Activated CD4-positive, alpha-beta T cell treated with anti-CD3 and anti-CD28 coated beads for 36 hours (primary cell): ENCODE results near the gene CDH4. TPM values are rescaled to one million over a fixed set of nuclear protein-coding genes. Genes with fewer than 3 reads are reported as not detected.

Source experiments
- ATAC-seq: fragments of 200-7000 bp; cut with Tn5 transposase; one replicate; pipeline ENCODE4 v1.10.0; 2021; ENCODE audit warnings: mild to moderate bottlenecking, moderate library complexity
- CTCF ChIA-PET: fragments of 350-600 bp; sonication (Branson Sonifier 250); formaldehyde crosslinking; loops from one replicate; lab custom pipeline; 2021; ENCODE audit warnings: antibody characterized with exemption; lab: Charles Lee
- POLR2A ChIA-PET: fragments of 350-600 bp; sonication (Branson Sonifier 250); formaldehyde crosslinking; loops from one replicate; lab custom pipeline; 2021; ENCODE audit warnings: antibody characterized with exemption, inconsistent platforms; lab: Charles Lee
- DNase-seq: peaks from one replicate; pipeline ENCODE4 v3.0.0-alpha.2; 2020
- H3K27ac Mint-ChIP-seq: one replicate; pipeline ENCODE4 v1.8.0; 2021; ENCODE audit warnings: mixed read lengths
- H3K27me3 Mint-ChIP-seq: one replicate; pipeline ENCODE4 v1.8.0; 2021; ENCODE audit warnings: mixed read lengths
- H3K36me3 Mint-ChIP-seq: one replicate; pipeline ENCODE4 v1.8.0; 2021; ENCODE audit warnings: low read depth, mixed read lengths
- H3K4me1 Mint-ChIP-seq: one replicate; pipeline ENCODE4 v1.8.0; 2021; ENCODE audit warnings: mixed read lengths
- H3K4me3 Mint-ChIP-seq: one replicate; pipeline ENCODE4 v1.8.0; 2021; ENCODE audit warnings: mild to moderate bottlenecking, moderate library complexity, mixed read lengths
- H3K9me3 Mint-ChIP-seq: one replicate; pipeline ENCODE4 v1.8.0; 2021; ENCODE audit warnings: low read depth, mixed read lengths
- intact Hi-C, 2 experiments: fragments of 100-400 bp; cut with DNase I in 1 of 2; cut with micrococcal nuclease in 1 of 2; formaldehyde crosslinking; loops; one replicate each; pipeline versions ENCODE4 v1.14.2 to v1.15.1; 2022 to 2024; cut with DNase I, micrococcal nuclease
- total RNA-seq, 2 experiments: library from RNA; stranded (reverse); gene quantifications; one replicate each; pipeline ENCODE4 v1.2.3, GENCODE V29; 2021

The CDH4 gene
- total RNA-seq, 2 experiments from 2014 or later, result not detected

DNA sequence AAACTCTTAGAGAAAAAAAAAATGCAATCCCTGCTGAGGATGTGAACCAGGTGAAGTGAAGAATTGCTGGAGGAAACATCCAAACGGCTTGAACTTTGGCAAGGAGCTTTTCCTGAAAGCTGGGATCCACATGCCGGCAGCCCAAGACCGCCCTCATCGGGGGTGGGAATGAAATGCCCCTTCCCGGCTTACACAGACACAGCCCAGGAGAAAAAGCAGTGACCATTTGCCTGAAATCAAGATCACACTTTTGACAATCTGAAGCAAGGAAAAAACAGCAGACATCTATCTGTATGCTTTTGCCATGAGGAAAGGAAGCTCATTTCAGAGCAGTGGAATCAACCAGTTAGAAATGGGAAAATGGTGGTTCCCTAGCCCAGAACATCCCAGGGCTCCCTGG is 559.1 kb downstream of the CDH4 start:
- DNase-seq (no peak), ATAC-seq (no peak)
- H3K9me3 Mint-ChIP-seq, result no peaks in the 10 kb centered on the region

DNA sequence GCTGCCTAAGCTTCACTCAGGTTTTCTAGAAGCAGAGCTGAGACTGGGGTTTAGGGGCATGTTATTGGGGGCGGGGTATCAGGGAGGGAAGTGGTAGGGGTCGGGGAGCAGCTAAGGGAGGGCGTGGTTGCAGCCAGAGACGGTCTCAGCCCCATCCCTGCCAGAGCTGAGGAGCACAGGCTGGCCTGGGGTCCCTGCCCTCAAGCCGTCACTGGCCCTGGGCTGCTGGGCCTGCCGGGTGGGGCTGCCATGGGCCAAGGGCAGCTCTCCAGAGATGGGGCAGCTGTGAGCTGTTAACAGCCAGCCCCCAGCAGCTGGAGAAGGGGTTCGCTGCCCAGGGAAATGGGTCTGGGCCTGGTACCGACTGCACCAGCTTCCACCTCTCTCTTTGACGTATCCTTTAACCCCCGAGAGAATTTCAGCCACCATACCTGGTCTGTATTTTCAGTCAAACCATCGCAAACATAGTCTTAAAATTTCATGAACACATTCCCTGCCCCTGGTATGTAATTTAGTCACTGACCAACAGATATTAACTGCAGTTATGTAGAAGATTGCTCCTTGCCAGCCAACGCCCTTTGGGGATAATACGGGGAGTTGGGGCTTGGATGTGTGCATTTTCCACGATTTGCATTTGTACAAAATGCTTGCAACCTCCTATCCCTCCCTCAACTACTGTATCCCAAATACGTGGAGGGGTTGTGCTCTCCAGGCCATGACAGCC is 560.2 kb downstream of the CDH4 start:
- no peak overlapping the region for H3K4me3 Mint-ChIP-seq
- no peak for ATAC-seq
- H3K9me3 Mint-ChIP-seq, result no peaks in the 10 kb centered on the region
- no peaks in the 10 kb centered on the region for H3K4me1 Mint-ChIP-seq
- POLR2A ChIA-PET, result no interaction called here
- intact Hi-C loops, result no loop called here
- H3K27ac Mint-ChIP-seq, result no peak overlapping the region
- no peaks in the 10 kb centered on the region for H3K36me3 Mint-ChIP-seq
- no peak for DNase-seq
- CTCF ChIA-PET, result no interaction called here
- no peaks in the 10 kb centered on the region for H3K27me3 Mint-ChIP-seq

More for the DNA sequence above, 559.1 kb downstream of the CDH4 start:
- intact Hi-C loops, result no loop called here
- CTCF ChIA-PET, result interaction anchor here (0.9 kb wide), 1 partner anchor 162 kb away, joined by 3 read pairs; no protein-coding TSS in a partner anchor
- no peaks in the 10 kb centered on the region for H3K4me1 Mint-ChIP-seq
- H3K27me3 Mint-ChIP-seq, result no peaks in the 10 kb centered on the region
- no peak overlapping the region for H3K27ac Mint-ChIP-seq
- H3K4me3 Mint-ChIP-seq, result no peak overlapping the region
- POLR2A ChIA-PET, result no interaction called here
- no peaks in the 10 kb centered on the region for H3K36me3 Mint-ChIP-seq

- CTCF ChIA-PET, result no interaction called here
- Mint-ChIP-seq H3K9me3 (no peaks in the 10 kb centered on the region), H3K4me3 (no peak overlapping the region), H3K36me3 (no peaks in the 10 kb centered on the region), H3K27ac (no peak overlapping the region), H3K27me3 (no peaks in the 10 kb centered on the region), H3K4me1 (no peaks in the 10 kb centered on the region)
- intact Hi-C loops, result no loop called here
- ATAC-seq (no peak), DNase-seq (no peak)
- POLR2A ChIA-PET, result no interaction called here
Measured at GRCh38 chr20:61812845-61813485, 560.9 kb downstream of the CDH4 start.

GRCh38 chr20:61813791-61814190 is 561.7 kb downstream of the CDH4 start:
- no peaks in the 10 kb centered on the region for H3K36me3 Mint-ChIP-seq
- H3K4me3 Mint-ChIP-seq, result no peak overlapping the region
- H3K27me3 Mint-ChIP-seq, result no peaks in the 10 kb centered on the region
- H3K27ac Mint-ChIP-seq, result no peak overlapping the region
- ChIA-PET POLR2A (no interaction called here), CTCF (no interaction called here)
- H3K4me1 Mint-ChIP-seq, result no peaks in the 10 kb centered on the region
- H3K9me3 Mint-ChIP-seq, result no peaks in the 10 kb centered on the region
- no peak for DNase-seq
- no peak for ATAC-seq
- intact Hi-C loops, result no loop called here

GRCh38 chr20:61814244-61814643 is 562.2 kb downstream of the CDH4 start:
- ChIA-PET POLR2A (no interaction called here), CTCF (no interaction called here)
- intact Hi-C loops, result no loop called here
- ATAC-seq (no peak), DNase-seq (no peak)
- Mint-ChIP-seq H3K4me1 (no peaks in the 10 kb centered on the region), H3K36me3 (no peaks in the 10 kb centered on the region), H3K4me3 (no peak overlapping the region), H3K9me3 (no peaks in the 10 kb centered on the region), H3K27me3 (no peaks in the 10 kb centered on the region), H3K27ac (no peak overlapping the region)

- no peak for DNase-seq
- no peaks in the 10 kb centered on the region for H3K27me3 Mint-ChIP-seq
- no peak overlapping the region for H3K27ac Mint-ChIP-seq
- ChIA-PET CTCF (no interaction called here), POLR2A (no interaction called here)
- no peaks in the 10 kb centered on the region for H3K36me3 Mint-ChIP-seq
- H3K4me3 Mint-ChIP-seq, result no peak overlapping the region
- H3K9me3 Mint-ChIP-seq, result no peaks in the 10 kb centered on the region
- no peak for ATAC-seq
- no peaks in the 10 kb centered on the region for H3K4me1 Mint-ChIP-seq
- intact Hi-C loops, result no loop called here
Measured at GRCh38 chr20:61814726-61815125, 562.7 kb downstream of the CDH4 start.

GRCh38 chr20:61815176-61815575 is 563.1 kb downstream of the CDH4 start:
- H3K36me3 Mint-ChIP-seq, result no peaks in the 10 kb centered on the region
- H3K27me3 Mint-ChIP-seq, result no peaks in the 10 kb centered on the region

DNA sequence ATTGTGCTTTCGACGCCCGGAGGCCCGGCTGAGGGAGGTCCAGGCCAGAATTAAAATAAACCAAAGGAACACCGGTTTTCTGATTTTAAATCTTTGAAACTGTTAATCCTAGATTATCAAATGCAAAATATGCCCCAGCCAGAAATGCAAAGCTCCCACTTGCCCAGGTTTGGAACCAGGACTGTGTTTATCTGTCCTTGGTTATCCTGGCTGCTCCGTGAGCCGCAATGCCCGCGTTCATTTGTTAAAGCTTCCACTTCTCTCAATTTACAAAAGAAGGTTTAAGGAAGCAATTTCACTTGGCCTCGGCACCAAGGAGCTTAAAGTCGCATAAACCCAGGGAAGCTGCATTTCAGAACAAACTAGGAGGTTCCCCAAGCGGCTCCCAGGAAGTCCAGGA is 563.6 kb downstream of the CDH4 start:
- H3K27me3 Mint-ChIP-seq, result no peaks in the 10 kb centered on the region
- H3K27ac Mint-ChIP-seq, result no peak overlapping the region
- no peaks in the 10 kb centered on the region for H3K9me3 Mint-ChIP-seq
- H3K4me3 Mint-ChIP-seq, result no peak overlapping the region
- intact Hi-C loops, result no loop called here
- DNase-seq, result no peak
- no peaks in the 10 kb centered on the region for H3K4me1 Mint-ChIP-seq
- POLR2A ChIA-PET, result no interaction called here
- ATAC-seq, result no peak
- H3K36me3 Mint-ChIP-seq, result no peaks in the 10 kb centered on the region
- CTCF ChIA-PET, result interaction anchor here (0.8 kb wide), 1 partner anchor 1892 kb away, joined by 3 read pairs; the partner anchor contains the start of gene ARFRP1

More at GRCh38 chr20:61815176-61815575, 563.1 kb downstream of the CDH4 start:
- no peak overlapping the region for H3K4me3 Mint-ChIP-seq
- ChIA-PET POLR2A (no interaction called here), CTCF (interaction anchor here (0.8 kb wide), 1 partner anchor 1892 kb away, joined by 3 read pairs; the partner anchor contains the start of gene ARFRP1)
- DNase-seq (no peak), ATAC-seq (no peak)
- no peaks in the 10 kb centered on the region for H3K4me1 Mint-ChIP-seq
- no peak overlapping the region for H3K27ac Mint-ChIP-seq
- no peaks in the 10 kb centered on the region for H3K9me3 Mint-ChIP-seq
- intact Hi-C loops, result no loop called here

- no peaks in the 10 kb centered on the region for H3K9me3 Mint-ChIP-seq
- no peaks in the 10 kb centered on the region for H3K27me3 Mint-ChIP-seq
- no peak overlapping the region for H3K27ac Mint-ChIP-seq
- intact Hi-C loops, result no loop called here
- ATAC-seq (no peak), DNase-seq (no peak)
- CTCF ChIA-PET, result interaction anchor here (0.6 kb wide), 1 partner anchor 719 kb away, joined by 3 read pairs; no protein-coding TSS in a partner anchor
- POLR2A ChIA-PET, result no interaction called here
- no peak overlapping the region for H3K4me3 Mint-ChIP-seq
- no peaks in the 10 kb centered on the region for H3K4me1 Mint-ChIP-seq
- H3K36me3 Mint-ChIP-seq, result no peaks in the 10 kb centered on the region
Measured at GRCh38 chr20:61816606-61817460, 564.8 kb downstream of the CDH4 start.

DNA sequence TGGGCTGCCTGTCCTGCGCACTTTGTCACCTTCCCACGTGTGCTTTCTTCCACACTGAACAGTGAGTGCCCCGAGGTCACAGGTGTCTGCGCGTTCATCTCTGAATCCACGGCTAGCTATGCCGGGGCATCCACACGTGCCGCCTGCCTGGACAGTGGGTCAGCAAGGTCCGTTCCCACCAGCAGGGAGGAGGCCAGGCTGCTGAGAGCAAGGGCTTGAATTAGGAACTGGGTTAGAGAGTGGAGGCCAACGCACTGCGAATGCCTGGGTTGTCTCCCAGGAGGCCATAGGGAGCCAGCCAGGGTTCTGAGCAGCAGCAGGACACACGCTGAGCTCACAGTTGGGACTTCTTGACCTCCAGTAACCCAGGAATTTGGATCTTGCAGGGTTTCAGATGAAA is 565.5 kb downstream of the CDH4 start:
- CTCF ChIA-PET, result no interaction called here
- no peaks in the 10 kb centered on the region for H3K4me1 Mint-ChIP-seq

DNA sequence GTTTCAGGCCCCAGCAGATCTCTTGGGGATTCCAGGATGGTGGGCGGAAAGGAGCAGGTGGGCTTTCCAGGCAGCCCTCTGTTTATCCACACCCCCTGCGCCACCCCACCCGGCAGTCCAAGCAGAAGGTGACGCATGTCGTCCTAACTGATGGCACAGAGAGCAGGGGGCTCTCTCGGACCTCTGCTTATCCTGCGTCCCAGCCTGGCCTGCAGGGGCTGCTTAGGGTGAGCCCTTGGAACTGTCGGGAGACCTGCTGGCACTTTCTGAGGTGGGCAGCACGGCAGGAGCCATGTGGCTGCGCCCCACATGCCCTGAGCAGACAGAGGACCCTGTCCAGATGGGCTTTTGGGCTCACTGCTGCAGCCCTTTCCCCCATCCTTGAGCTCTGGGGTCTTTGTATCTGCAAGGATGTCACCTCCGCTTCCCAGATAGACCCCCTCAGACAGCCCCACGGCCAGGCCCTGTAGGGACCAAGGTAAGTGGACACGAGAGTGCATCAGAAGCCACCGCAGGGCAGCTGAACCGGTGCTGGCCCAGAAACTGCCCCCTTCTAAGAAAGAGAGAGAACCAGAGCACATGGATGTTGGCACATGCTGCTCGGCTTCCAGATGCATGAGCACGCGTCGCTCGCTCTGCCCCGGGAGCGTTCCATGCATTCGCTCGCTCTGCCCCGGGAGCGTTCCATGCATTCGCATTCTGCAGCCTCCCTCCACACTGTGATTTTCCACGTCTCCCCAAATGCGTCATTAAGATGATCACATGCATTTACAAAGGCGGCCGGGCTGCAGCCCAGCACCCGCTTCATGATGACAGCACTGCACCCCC is 566.9 kb downstream of the CDH4 start:
- intact Hi-C loops, result no loop called here
- ATAC-seq (no peak), DNase-seq (no peak)
- CTCF ChIA-PET, result no interaction called here
- Mint-ChIP-seq H3K4me1 (no peaks in the 10 kb centered on the region), H3K36me3 (no peaks in the 10 kb centered on the region), H3K27me3 (no peaks in the 10 kb centered on the region), H3K4me3 (no peak overlapping the region), H3K9me3 (peaks cover 4% of the 10 kb centered on the region), H3K27ac (no peak overlapping the region)
- POLR2A ChIA-PET, result interaction anchor here (0.7 kb wide), 1 partner anchor 12 kb away, joined by 5 read pairs; no protein-coding TSS in a partner anchor

More for the DNA sequence above, 565.5 kb downstream of the CDH4 start:
- no peak for DNase-seq
- H3K9me3 Mint-ChIP-seq, result no peaks in the 10 kb centered on the region
- no peaks in the 10 kb centered on the region for H3K36me3 Mint-ChIP-seq
- intact Hi-C loops, result no loop called here
- no peak overlapping the region for H3K4me3 Mint-ChIP-seq
- no peaks in the 10 kb centered on the region for H3K27me3 Mint-ChIP-seq
- POLR2A ChIA-PET, result no interaction called here
- H3K27ac Mint-ChIP-seq, result no peak overlapping the region
- ATAC-seq, result no peak
